ENCODE measurements around the gene KCNH4.
"Not testable (repeated sequence)": the region's sequence is repeated elsewhere in the genome, so short reads cannot be mapped to it uniquely, and the experiment has no call there.

The KCNH4 gene

DNA sequence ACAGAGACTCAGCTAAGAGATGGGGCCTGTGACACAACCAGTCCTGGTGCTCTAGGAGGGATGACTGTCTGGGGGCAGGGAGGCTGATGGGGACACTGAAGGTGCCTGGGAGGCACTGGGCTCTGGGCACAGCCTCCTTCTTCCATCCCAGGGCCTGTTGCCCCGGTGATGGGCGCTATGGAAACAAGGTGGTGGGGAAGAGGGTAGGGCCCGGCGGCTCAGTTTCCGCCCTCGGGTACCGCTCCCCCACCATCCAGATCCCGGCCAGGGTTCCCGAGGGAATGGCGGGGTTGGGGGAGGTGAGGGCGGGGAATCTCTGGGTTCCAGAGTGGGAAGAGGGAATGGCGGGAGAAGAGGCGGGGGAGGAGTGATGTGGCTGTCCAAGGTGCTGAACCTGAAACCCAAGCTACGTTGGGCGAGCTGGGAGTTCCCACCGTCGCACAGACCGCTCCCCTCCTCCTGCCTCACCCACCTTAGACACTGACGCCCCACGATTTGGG lies 981 bp downstream of the KCNH4 start:
- in situ Hi-C loops (cut with HindIII; ENCODE audit: low sequenced_read_pairs), result loop anchor here (5.0 kb wide), 1 partner anchor 43 kb away; no protein-coding TSS in a partner anchor

DNA sequence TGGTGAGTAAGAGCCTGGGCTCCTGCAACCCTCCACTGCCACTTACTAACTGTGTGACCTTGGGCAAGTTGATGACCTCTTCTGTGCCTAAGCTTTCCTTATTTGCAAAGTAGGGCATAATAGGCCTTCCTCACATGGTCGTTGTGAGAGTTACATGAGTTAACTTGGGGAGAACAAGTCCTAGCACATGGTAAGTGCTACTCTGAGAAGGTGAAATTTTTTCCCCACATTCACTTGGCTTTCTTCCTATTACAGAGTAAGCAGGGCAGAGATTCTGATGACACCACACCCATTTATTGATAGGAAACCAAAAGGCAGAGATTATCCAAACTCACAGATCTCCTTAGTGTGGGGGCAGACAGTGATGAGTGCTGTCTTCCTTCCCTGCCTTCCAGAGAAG lies 1.6 kb downstream of the KCNH4 start:
- in situ Hi-C loops (cut with HindIII; ENCODE audit: low sequenced_read_pairs), result loop anchor here (5.0 kb wide), 1 partner anchor 42 kb away; no protein-coding TSS in a partner anchor

DNA sequence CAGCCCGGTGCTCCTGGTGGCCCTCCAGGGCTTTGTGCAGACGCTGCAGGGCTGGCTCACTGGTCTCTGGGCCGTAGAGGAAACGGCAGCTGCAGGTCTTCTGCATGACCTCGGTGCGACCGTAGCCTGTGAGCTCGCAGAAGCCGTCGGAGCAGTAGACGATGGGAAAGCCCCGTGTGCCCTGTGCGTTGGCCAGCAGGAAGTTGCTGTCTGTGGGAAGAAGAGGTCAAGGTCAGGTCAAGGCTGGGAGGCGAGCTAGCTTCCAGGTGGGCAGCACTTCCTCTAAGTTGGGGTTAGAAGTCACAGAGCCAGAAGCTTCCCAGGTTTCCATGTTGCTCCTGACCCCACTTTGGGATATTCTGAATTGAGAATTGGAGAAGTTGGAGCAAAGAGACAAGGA lies 2.1 kb downstream of the KCNH4 start:
- in situ Hi-C loops (cut with HindIII; ENCODE audit: low sequenced_read_pairs), result loop anchor here (5.0 kb wide), 1 partner anchor 42 kb away; no protein-coding TSS in a partner anchor

DNA sequence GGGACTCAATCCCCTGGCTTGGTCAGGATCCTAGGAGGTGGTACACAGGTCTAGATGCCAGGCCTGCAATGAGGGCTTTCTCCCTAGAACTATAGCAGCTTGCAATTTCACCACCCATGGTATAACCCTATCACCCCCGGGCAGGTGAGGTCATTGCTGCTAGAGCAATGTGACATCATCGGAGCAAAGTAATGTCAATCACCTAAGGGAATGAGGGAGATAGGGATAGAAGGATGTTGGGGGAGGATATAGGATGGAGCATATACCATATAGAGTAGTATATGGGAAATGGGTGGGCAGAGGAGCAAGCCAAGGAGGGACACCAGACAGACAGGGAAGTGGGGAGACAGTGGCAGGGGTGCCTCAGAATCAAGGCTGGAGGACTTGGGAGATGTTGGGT lies 3.3 kb downstream of the KCNH4 start:
- in situ Hi-C loops (cut with HindIII; ENCODE audit: low sequenced_read_pairs), result loop anchor here (5.0 kb wide), 1 partner anchor 40 kb away; no protein-coding TSS in a partner anchor

DNA sequence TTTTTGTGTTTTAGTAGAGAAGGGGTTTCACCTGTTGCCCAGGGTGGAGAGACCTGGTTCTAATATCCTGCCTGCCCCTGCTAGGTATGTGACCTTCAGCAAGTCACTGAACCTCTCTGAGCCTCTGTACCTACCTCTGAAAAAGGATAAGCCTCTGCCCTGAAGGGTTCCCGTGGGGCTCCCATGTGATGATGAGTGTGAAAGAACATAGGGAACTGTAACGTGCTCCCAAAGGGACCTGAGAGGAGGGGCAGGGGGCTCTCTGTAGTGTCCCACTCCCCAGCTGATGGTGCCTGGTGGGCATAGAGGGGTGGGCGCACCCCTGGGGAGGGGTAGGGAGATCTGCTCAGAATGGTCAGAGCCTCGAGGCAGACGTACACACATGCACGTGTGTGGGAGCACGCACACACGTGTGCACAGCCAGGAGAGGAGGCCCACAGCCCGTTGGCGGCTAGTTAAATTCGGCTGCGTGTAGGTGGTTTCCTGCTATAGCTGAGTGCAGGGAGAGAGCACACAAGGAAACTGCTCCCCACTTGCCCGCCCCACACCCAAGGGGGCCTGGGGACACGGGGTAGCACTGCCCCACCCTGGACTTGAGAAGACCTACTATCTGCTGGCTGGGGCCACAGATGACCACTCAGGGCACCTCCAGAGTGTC lies 6.7 kb downstream of the KCNH4 start:
- in situ Hi-C loops (cut with HindIII; ENCODE audit: low sequenced_read_pairs), result loop anchor here (5.0 kb wide), 1 partner anchor 92 kb away; no protein-coding TSS in a partner anchor

DNA sequence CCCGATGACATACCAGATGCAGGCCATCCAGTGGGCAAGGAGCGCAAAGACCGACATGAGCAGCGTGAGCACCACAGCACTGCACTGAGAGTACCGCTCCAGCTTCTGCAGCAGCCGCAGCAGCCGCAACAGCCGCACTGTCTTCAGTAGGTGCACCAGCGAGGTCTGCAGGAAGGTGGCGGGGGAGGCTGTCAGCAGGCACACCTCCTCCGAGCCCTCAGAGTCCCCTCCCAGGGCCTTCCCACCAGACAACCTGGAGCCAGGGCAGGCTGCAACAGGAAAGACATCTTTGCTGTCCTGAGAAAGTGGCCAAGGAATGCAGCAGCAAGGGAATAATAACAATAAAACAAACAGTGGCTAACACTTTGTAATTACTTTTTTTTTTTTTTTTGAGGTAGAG lies 9.1 kb downstream of the KCNH4 start:
- in situ Hi-C loops (cut with HindIII; ENCODE audit: low sequenced_read_pairs), result loop anchor here (5.0 kb wide), 1 partner anchor 90 kb away; no protein-coding TSS in a partner anchor

DNA sequence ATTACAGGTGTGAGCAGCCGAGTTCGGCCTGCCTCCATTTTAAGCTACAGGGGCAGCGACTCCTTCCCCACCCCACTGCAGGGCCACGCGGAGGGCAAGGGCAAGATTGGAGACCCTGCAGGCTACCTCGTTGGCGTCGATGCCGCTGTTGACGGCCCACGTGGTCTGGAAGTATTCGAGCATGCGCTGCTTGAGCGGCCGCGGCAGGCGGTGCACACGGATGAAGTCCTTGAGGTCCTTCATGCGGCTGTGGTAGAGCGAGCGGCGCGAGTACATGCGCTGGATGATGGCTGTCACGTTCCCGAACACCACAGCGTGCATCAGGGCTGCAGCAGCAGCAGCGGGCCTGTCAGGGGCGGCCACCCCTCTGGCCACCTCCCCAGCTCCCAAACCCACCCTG lies 11.6 kb downstream of the KCNH4 start:
- in situ Hi-C loops (cut with HindIII; ENCODE audit: low sequenced_read_pairs), result no loop called here

DNA sequence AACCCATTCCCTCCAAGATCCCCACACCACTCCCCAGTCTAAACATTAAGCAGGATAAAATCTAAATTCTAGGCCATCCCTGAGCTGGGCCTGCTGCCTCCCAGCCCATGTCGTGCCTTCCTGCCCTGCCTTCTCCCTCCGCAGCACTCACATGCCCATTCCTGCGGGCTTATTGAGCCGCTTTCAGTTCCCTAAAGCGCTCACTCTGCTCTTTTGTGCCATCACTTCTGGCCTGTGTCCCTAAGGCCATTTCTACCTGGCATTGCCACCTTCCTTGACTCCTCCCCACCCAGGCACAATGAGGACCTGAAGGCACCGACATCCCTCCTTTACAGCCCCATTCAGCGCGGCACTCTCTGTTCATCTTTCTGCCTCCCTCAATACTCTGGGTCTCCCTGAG lies 13.1 kb downstream of the KCNH4 start:
- in situ Hi-C loops (cut with HindIII; ENCODE audit: low sequenced_read_pairs), result no loop called here

DNA sequence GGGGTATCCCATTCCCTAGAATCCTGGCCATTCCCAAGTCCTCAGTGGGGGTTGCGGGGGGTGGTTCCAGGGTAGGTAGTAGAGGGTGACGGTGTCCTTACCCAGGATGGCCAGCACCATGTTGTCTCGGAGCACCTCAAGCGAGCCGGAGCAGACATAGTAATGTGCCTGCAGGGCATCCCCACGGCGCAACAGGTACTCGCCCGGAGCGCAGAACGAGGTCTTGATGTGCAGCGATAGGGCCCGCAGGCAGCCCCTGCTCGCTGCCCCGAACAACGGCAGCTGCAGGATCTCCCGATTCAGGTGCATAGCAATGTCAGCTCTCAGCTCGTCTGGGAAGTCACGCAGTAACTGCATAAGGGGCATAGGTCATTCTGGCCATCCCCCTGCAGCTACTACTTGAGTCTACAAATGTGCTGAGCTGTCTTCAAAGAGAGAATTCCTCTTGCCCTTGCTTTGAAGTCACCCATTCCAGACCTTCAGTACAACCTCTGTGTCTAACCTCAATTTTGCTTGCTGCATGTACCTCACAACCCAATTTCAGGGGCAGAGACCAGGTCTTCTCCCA lies 14.7 kb downstream of the KCNH4 start:
- in situ Hi-C loops (cut with HindIII; ENCODE audit: low sequenced_read_pairs), result no loop called here

DNA sequence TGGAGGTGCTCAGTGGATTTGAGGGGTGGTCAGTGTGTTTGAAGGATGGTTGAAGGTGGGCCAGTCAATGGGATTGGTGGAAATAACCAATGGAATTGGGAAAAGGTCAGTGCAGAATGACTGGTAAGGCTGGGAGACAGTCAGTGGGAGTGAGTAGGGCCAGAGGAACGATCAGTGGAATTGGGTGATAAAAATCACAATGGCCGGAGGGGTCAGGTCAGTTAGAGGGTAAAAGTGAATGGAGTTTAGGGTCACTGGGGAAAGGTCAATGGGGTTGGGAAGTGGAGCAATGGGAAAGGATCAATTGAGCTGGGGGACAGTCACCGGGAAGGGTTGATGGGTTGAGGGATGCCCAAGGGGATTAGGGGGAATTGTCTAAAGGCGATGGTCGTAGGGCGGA lies 15.2 kb downstream of the KCNH4 start:
- in situ Hi-C loops (cut with HindIII; ENCODE audit: low sequenced_read_pairs), result no loop called here

DNA sequence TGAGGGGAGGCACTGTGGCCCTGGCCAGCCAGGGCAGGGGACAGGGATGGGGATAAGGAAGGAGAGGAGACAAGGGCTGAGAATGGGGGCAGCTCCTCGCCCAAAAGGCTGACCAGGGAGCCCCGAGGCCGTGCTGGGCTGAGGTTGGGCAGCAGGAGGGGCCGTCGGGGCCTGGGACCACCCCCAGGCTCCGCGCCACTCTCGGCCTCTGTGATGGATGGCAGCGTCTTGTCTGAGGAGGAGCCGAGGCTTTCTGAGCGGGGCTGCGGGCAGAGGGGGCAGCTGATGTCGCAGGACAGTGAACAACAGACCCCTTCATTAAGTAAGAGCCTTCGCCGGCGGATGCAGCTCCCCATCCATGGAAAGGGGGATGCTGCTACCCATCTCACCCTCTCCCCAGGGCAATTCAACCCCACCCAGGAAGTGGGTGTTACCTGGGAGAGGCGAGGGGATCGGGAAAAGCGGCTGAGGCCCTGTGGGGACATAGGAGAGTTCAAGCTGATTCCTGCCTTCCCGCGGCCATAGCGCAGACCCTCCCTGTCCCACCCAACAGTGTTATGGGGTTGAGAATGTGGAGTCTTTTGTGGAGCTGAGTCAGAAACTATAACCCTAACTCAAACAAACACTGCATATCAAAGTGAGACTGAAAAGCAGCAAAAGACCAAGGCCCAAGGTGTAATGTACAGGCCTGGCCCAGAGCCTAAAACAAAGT lies 17.1 kb downstream of the KCNH4 start:
- in situ Hi-C loops (cut with HindIII; ENCODE audit: low sequenced_read_pairs), result no loop called here

DNA sequence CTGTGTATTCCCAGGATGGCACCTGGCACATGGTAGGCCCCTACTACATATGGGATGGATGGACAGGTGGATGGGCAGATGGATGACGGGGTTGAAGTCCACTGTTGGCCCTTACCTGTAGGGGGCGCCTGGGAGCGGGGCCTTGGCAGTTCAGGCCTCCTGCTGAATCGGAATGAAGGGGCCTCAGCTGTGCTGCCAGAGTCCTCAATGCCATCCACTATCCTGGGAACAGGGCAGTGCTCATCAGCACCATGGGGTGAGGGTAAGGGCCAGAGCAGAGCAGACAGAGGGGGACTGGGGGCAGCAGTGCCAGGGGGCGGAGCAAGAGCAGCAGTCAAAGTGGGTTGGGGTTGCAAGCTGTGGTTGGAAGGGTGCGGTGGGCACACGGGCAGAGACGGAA lies 17.8 kb downstream of the KCNH4 start:
- in situ Hi-C loops (cut with HindIII; ENCODE audit: low sequenced_read_pairs), result no loop called here

DNA sequence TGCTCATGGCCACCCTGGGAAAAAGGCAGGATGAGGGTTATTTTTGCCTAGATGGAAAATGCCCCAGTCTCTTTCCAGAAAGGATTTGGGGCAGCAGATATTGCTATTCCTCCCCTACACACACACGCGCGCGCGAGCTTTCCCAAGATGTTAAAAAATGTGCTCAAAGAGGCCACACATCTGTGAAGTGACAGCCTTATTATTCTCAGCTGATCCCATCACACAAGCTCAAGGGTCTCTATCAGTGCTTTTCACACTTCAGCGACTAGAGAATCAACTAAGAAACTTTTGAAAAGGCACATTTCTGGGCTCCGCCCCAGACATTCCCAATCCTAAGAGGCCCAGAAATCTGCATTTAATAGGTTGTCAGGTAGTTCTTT lies 20.4 kb downstream of the KCNH4 start:
- in situ Hi-C loops (cut with HindIII; ENCODE audit: low sequenced_read_pairs), result no loop called here

DNA sequence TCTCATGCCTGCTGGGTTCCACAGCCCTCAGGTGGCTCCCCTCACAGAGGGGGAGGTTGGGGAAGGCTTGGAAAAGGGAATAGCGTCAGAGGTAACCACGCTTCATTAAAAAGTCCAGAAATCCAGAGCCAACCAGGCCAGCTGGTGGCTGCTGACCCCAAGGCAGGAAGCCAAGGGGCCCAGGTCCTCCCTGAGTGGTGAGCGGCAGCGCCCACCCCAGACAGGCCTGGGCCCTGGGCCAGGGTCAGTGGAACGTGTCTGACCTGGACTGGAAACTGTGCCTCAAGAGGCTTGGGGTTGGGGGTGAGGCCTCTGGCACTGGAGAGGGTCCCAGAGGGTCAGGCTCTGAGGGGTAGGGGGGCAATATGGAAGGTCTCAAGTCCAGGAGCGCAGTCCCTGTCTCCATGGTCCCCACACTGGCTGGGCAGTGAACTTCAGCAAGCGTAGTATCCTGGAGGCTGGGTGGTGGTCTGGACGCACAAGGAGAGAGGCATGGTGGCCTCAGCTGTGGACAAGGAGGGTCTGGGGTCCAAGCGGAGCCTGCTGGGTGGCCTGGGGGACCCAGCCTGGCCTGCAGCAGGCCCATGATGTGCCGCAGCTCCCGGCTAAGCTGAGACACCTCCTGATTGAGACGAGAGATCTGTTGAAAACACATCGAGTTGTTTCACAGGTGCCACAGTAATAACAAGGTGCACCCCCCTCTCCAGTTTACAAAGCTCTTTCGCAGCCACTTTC lies 21.0 kb downstream of the KCNH4 start:
- in situ Hi-C loops (cut with HindIII; ENCODE audit: low sequenced_read_pairs), result no loop called here

DNA sequence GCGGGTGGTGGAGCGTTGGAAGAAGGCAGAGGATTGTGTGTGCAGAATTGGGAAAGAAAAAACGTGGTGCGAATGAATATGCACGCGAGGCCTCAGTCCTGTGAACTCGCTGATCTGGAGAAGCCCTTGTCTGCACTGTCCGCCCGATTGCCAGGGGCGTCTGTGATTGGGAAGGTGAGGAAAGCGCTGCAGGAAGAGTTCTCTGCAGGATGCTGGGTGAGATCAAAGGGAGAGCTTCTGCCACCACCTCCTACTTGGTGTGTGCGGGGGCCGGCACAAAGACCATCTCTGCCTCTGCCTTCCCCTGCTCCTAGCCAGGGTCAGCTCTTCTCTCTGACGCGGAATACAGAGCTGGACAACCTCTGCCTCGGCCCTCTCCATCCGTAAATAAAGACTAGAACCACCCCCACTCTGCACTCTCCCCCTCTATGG lies 25.3 kb downstream of the KCNH4 start:
- in situ Hi-C loops (cut with HindIII; ENCODE audit: low sequenced_read_pairs), result no loop called here

DNA sequence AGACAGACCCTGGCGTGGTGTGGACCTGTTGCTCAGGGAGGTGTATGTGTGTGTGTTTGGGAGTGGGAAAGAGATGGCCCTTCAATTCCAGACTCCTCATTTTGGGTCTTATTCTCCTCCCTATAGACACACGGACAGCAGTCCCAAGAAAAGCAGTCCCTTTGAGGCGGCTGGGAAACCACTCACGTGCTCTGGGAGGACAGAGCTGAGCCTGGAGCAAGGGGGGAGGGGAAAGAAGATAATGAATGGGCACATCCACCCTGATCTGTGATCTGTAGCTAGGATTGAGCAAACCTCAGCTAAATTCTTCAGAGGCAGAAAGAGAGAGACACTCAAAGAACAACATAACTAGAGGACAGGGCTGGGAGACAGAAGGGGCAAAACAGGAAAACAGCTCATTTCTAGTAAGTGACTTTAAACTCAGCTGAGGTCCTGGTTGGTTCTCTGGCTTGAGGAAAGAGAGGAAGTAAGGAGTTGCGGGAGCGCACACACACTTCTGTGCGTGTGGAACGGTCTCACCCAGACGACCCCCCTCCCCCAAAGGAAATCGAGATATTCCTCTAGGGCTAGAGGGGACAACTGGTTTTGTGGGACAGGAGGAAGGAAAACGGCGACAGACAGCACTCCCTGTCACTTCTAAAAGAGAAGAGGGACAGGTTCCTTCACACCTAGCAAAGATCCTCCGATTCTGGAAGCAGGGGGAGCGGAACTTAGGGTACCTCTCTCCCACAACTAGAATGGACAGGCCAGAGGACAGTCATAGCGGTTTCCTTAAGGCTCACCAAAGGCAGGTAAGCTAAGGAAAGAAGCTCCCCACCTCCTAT lies 26.8 kb downstream of the KCNH4 start:
- in situ Hi-C loops (cut with HindIII; ENCODE audit: low sequenced_read_pairs), result no loop called here

DNA sequence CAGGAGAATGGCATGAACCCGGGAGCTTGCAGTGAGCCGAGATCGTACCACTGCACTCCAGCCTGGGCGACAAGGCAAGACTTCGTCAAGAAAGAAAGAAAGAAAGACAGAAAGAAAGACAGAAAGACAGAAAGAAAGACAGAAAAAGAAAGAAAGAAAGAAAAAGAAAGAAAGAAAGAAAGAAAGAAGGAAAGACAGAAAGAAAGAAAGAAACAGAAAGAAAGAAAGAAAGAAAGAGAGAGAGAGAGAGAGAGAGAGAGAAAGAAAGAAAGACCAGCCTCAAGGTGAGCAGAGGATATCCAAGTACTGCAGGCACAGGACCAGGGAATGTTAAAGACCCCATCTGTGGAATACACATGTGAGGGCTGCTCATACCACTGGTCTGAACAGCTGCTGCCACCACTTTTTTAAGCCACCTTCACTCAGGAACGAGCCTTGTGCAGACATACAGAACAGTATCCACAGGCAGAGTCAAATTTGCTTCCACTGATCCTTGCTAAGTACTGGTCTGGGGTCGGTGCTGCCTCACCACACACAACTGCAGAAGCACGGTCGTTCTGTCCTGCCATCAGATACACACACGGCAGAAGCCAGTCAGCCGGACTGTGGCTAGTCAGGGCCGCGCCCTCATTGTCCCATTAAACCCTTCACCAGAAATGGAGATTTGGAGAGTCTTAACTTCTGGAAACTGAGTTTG lies 33.9 kb downstream of the KCNH4 start:
- in situ Hi-C loops (cut with HindIII; ENCODE audit: low sequenced_read_pairs), result no loop called here

DNA sequence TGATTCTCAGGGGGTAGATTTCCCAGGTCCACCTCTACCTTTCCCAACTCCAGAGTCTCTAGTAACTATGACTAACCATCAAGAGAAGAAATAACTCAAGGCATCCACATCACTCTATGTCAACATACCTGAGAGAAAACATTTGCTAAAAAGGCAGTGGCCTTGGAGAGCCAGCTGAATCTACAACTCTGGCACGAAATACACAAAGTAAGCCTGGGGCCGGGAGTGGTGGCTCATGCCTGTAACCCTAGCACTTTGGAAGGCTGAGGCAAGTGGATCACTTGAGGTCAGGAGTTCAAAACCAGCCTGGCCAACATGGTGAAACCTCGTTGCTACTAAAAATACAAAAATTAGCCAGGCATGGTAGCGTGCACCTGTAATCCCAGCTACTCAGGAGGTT lies 37.8 kb downstream of the KCNH4 start:
- in situ Hi-C loops (cut with HindIII; ENCODE audit: low sequenced_read_pairs), result not testable (repeated sequence)

DNA sequence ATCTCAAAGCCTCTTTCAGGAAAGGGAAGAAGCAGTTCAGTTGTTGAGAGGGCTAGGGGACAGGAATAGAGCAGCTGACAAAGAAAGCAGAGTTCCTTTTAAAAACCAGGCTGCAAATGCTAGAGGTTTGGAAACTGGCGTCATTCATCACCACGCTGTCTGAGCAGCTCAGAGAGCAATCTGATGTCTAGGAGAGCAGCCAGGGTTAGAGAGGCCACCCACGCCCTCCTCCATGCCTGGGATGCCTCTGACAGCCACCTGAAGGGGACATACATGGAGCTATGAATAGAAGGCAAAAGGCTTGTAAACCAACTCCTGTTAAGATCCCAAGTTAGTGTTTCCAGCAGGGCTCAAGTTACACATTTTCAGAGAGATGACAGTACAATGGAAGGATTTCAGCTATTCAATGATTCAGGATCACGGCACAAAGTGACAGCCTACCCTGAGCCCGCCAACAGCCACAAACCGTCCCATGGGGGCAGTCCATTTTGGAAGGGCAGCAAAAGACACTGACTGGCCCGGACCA lies 38.5 kb downstream of the KCNH4 start:
- in situ Hi-C loops (cut with HindIII; ENCODE audit: low sequenced_read_pairs), result no loop called here
